WERI-Rb-1 (cell line): ENCODE measurements around the gene SLC25A1.
A peak's percentile ranks its signal among the peaks of the same experiment; 100 is the strongest.

Experiments
- DNase-seq: peaks from one replicate; pipeline ENCODE4 v3.0.0-alpha.2; 2020
- H3K27ac ChIP-seq: fragments of 250-450 bp; sonication (Bioruptor Pico); 2 replicates; pipeline ENCODE4 v1.5.1; 2020; ENCODE audit warnings: mild to moderate bottlenecking, moderate library complexity
- H3K27me3 ChIP-seq: fragments of 250-450 bp; sonication (Bioruptor Pico); 2 replicates; pipeline ENCODE4 v1.5.1; 2021; ENCODE audit warnings: mild to moderate bottlenecking, low read depth, moderate library complexity; ENCODE audit not compliant: insufficient read depth, severe bottlenecking
- H3K36me3 ChIP-seq: fragments of 250-450 bp; sonication (Bioruptor Pico); 2 replicates; pipeline ENCODE4 v1.5.1; 2020; ENCODE audit warnings: mild to moderate bottlenecking, moderate library complexity
- H3K4me3 ChIP-seq: 2 replicates; pipeline ENCODE4 v1.5.1; 2011; ENCODE audit warnings: low read depth, mild to moderate bottlenecking, control low read depth, low read length
- H3K9me3 ChIP-seq: fragments of 250-450 bp; sonication (Bioruptor Pico); 2 replicates; pipeline ENCODE4 v1.5.1; 2021; ENCODE audit warnings: mild to moderate bottlenecking, moderate library complexity; ENCODE audit not compliant: severe bottlenecking
- TF ChIP-seq, protein P1 (sequence below): IDR thresholded peaks from 2 replicates; pipeline ENCODE4 v1.5.1; 2011; ENCODE audit warnings: low read depth, mild to moderate bottlenecking, control low read depth, inconsistent platforms, low read length

The SLC25A1 gene

DNA sequence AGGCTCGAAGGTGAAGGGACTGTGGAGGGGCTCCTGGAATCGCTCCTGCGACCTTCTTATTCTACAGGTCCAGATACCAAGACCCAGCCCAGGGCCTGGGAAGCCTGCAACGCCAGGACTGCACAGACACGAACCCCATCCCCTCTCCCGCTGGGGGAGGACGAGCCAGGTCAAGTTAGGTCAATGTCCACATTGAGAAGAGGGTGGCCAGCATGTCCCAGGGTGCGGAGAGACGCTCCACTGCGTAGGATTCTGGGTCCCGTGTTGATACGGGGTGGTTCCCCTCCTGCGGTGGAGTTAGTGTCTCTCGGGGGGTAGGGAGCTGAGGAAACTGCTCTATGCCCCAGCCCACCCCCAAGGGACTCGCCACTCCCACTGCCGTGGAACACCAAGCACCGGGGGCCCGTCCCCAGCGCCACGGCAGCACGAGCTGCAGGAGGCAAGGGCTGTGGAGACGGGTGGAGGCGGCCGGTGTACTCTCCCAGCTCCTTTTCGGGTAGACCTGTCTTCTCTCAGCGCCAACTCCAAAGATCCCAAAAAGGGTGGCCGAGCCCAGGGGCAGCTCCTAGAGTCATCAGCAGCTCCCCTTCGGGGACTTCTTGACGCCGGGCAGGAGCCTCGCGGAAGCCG is 30.0 kb downstream of the SLC25A1 start:
- peaks cover 49% of the 10 kb centered on the region for H3K27me3 ChIP-seq
- TF ChIP-seq, protein P1, sequence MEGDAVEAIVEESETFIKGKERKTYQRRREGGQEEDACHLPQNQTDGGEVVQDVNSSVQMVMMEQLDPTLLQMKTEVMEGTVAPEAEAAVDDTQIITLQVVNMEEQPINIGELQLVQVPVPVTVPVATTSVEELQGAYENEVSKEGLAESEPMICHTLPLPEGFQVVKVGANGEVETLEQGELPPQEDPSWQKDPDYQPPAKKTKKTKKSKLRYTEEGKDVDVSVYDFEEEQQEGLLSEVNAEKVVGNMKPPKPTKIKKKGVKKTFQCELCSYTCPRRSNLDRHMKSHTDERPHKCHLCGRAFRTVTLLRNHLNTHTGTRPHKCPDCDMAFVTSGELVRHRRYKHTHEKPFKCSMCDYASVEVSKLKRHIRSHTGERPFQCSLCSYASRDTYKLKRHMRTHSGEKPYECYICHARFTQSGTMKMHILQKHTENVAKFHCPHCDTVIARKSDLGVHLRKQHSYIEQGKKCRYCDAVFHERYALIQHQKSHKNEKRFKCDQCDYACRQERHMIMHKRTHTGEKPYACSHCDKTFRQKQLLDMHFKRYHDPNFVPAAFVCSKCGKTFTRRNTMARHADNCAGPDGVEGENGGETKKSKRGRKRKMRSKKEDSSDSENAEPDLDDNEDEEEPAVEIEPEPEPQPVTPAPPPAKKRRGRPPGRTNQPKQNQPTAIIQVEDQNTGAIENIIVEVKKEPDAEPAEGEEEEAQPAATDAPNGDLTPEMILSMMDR: no peak
- DNase-seq: no peak
- H3K36me3 ChIP-seq: peaks cover 4% of the 10 kb centered on the region; the same call in 1 of the 2 replicates
- H3K9me3 ChIP-seq: peaks cover 3% of the 10 kb centered on the region
- H3K4me3 ChIP-seq: no peak overlapping the region
- H3K27ac ChIP-seq: no peak overlapping the region

DNA sequence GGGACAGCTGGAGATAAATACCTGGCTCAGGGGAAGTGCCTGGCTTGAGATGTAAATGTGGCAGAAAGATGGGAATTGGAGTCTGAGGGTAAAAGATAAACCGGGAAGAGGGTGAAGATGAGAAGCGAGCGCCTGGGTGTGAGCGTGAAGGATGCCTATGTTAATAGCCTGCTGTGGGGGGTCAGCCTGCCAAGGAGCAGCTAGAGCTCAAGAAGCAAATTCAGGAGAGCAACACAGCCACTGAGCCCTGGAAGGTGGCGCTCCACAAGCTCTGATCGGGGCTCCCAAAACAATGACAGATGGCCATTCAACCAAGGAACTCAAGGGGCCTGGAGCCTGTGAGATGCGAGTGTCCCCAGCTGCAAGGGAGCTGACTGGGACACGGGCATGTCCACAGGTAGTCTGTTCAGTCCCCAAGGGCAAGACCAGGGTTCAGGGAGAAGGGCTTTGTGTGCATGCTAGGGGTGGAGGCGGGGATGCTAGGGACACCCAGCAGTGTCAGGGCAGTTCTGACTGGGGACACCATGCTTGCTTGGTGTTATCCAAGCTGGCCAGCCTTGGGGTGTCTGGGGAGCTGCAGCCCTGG is 31.2 kb downstream of the SLC25A1 start:
- H3K27me3 ChIP-seq: peaks cover 40% of the 10 kb centered on the region

DNA sequence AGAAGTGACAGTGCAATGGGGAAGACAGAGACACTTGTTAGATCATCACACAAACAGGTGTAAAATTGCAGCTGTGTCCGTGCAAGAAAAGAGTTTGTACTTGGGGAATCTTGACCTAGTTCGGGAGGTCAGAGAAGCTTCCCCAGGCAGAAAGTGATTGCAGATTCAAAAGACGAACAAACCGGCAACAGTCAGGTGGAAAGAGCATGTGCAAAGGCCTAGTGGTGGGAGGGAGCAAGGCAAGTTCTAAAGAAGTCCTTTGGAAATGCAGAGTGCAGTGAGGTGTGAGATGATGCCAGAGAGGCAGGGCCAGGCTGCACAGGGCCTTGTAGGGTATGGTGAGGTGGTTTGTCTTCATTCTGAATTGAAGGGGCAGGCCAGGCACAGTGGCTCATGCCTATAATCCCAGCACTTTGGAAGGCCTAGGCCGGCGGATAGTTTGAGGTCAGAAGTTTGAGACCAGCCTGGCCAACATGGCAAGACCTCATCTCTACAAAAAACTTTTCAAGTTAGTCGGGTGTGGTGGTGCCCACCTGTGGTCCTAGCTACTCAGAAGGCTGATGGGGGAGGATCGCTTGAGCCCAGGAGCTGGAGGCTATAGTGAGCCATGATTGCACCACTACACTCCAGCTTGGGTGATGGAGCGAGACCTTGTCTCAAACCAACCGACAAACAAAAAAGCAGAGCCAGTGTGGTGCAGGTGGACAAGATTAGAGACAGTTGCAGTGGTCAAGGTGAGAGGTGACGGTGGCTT is 32.1 kb downstream of the SLC25A1 start:
- Histone ChIP-seq H3K4me3 (no peak overlapping the region), H3K36me3 (peaks cover 19% of the 10 kb centered on the region), H3K27me3 (peaks cover 31% of the 10 kb centered on the region), H3K27ac (no peak overlapping the region), H3K9me3 (peaks cover 2% of the 10 kb centered on the region)
- TF ChIP-seq, protein P1: 0 out of 2 replicates have a peak, but pooled peaks have one; percentile 1
- DNase-seq: no peak

More for the DNA sequence above, 31.2 kb downstream of the SLC25A1 start:
- TF ChIP-seq, protein P1: peak; percentile 34; the same call in 1 of the 2 replicates
- peak; percentile 41 for DNase-seq
- peaks cover 3% of the 10 kb centered on the region for H3K9me3 ChIP-seq
- H3K27ac ChIP-seq: no peak overlapping the region
- H3K4me3 ChIP-seq: no peak overlapping the region
- peaks cover 10% of the 10 kb centered on the region for H3K36me3 ChIP-seq

DNA sequence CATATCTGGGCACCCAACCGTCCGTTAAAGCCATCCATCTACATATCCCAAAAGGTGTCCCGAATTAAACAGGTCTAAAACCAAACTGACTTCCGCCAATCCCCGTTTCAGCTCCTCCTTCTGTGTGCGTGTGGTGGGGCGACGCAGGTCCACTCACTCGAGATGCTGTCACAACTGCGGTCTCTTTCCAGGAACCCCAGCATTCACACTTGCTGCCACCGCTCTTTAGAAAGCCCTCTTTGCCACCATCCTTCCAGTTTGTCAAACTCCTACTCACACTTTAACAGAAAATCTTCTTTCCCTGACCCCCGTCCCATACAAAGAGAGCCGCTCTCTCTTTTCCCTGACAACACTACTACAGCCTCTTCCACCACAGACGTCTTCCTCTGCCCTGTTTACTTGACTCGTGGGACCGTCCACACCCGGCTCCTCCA is 34.6 kb downstream of the SLC25A1 start:
- Histone ChIP-seq H3K36me3 (peaks cover 41% of the 10 kb centered on the region), H3K27ac (peak overlapping the region; percentile 69), H3K27me3 (peaks cover 14% of the 10 kb centered on the region), H3K4me3 (peak overlapping the region; percentile 90), H3K9me3 (no peaks in the 10 kb centered on the region)
- TF ChIP-seq, protein P1: no peak
- DNase-seq: no peak

DNA sequence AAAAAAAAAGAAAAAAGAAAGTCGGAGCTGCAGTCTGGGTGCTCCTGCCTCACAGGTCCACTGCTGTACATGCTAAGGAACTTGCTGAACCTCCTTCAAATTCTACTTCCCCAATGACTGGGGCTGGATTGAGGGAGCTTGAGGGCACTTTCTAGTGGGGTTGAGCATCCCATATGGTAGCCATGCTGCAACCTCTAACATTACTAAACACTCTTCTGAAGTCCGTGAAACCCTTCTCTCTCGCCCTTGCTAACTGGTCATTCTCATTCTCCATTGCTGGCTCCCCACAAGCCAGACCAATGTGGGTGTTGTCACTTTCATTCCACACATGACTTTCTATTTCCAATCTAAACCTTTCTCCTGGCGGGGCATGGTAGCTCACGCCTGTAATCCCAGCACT is 35.3 kb downstream of the SLC25A1 start:
- peaks cover 49% of the 10 kb centered on the region for H3K36me3 ChIP-seq
- H3K4me3 ChIP-seq: no peak overlapping the region

More for the DNA sequence above, 35.3 kb downstream of the SLC25A1 start:
- TF ChIP-seq, protein P1: no peak
- H3K27me3 ChIP-seq: peaks cover 7% of the 10 kb centered on the region
- DNase-seq: no peak
- no peaks in the 10 kb centered on the region for H3K9me3 ChIP-seq
- no peak overlapping the region for H3K27ac ChIP-seq
